Astrocyte of the cerebellum (primary cell): ENCODE measurements around the gene UNKL.

Source experiments
- DNase-seq: peaks from one replicate; pipeline ENCODE4 v3.0.0-alpha.2; 2011; ENCODE audit warnings: low read depth
- H3K4me3 ChIP-seq: 2 replicates; pipeline ENCODE4 v1.5.1; 2011; ENCODE audit warnings: mild to moderate bottlenecking, low read depth, low read length, moderate library complexity
- CTCF ChIP-seq: IDR thresholded peaks from 2 replicates; pipeline ENCODE4 v1.5.1; 2012; ENCODE audit warnings: low read length, low read depth, moderate library complexity, mild to moderate bottlenecking; ENCODE audit errors: missing control alignments
- in situ Hi-C: cut with HindIII; loops from 2 replicates; pipeline ENCODE4 v1.10.0; 2017; ENCODE audit warnings: low sequenced_read_pairs

Gene UNKL

GRCh38 chr16:1397779-1398178, 16.7 kb downstream of the UNKL start:
- in situ Hi-C loops: loop anchor here (25.0 kb wide), 2 partner anchors 90 to 110 kb away; partner anchors contain the start of genes CLCN7, PTX4 and TELO2
- TF ChIP-seq CTCF: no peak
- no peak overlapping the region for H3K4me3 ChIP-seq
- DNase-seq: no peak

- no peak for TF ChIP-seq CTCF
- DNase-seq: no peak
- in situ Hi-C loops: loop anchor here (25.0 kb wide), 2 partner anchors 92 to 108 kb away; partner anchors contain the start of genes CLCN7, PTX4 and TELO2
- H3K4me3 ChIP-seq: no peak overlapping the region
Measured at GRCh38 chr16:1395444-1396031, 19.0 kb downstream of the UNKL start.

- in situ Hi-C loops: loop anchor here (25.0 kb wide), 2 partner anchors 93 to 107 kb away; partner anchors contain the start of genes CLCN7, PTX4 and TELO2
- no peak overlapping the region for H3K4me3 ChIP-seq
- no peak for DNase-seq
- TF ChIP-seq CTCF: no peak
Measured at GRCh38 chr16:1394367-1394951, 20.0 kb downstream of the UNKL start.

GRCh38 chr16:1393613-1394176, 20.8 kb downstream of the UNKL start:
- no peak for DNase-seq
- H3K4me3 ChIP-seq: no peak overlapping the region
- no peak for TF ChIP-seq CTCF
- in situ Hi-C loops: loop anchor here (25.0 kb wide), 2 partner anchors 94 to 106 kb away; partner anchors contain the start of genes CLCN7, PTX4 and TELO2

- DNase-seq: no peak
- in situ Hi-C loops: loop anchor here (25.0 kb wide), 2 partner anchors 94 to 106 kb away; partner anchors contain the start of genes CLCN7, PTX4 and TELO2
- TF ChIP-seq CTCF: no peak
- H3K4me3 ChIP-seq: no peak overlapping the region
Measured at GRCh38 chr16:1392826-1393225, 21.7 kb downstream of the UNKL start.

GRCh38 chr16:1390239-1390779, 24.2 kb downstream of the UNKL start:
- in situ Hi-C loops: loop anchor here (25.0 kb wide), 2 partner anchors 97 to 103 kb away; partner anchors contain the start of genes CLCN7, PTX4 and TELO2
- no peak for TF ChIP-seq CTCF
- no peak overlapping the region for H3K4me3 ChIP-seq
- DNase-seq: no peak
